Lower lobe of right lung (tissue), 2 donors: ENCODE measurements around the gene RALGAPA1. TPM values are rescaled to one million over a fixed set of nuclear protein-coding genes. Genes with fewer than 3 reads are reported as not detected.

Source experiments
- ATAC-seq, 2 donors: fragments of 200-7000 bp; cut with Tn5 transposase; one replicate each; pipeline ENCODE4 v1.9.1; 2020 to 2022; ENCODE audit warnings: mild to moderate bottlenecking in 2 of 2, moderate library complexity in 2 of 2
- DNase-seq: peaks from one replicate; pipeline ENCODE4 v3.0.0-alpha.2; 2020
- H3K27ac ChIP-seq: fragments of 200-600 bp; one replicate; pipeline ENCODE4 v1.8.0; 2022
- H3K27me3 ChIP-seq: fragments of 200-600 bp; one replicate; pipeline ENCODE4 v1.8.0; 2022; ENCODE audit warnings: low read depth
- H3K36me3 ChIP-seq: fragments of 200-600 bp; one replicate; pipeline ENCODE4 v1.8.0; 2022; ENCODE audit warnings: mild to moderate bottlenecking
- H3K4me1 ChIP-seq: fragments of 200-600 bp; one replicate; pipeline ENCODE4 v1.8.0; 2022
- H3K4me3 ChIP-seq: fragments of 200-600 bp; one replicate; pipeline ENCODE4 v1.8.0; 2022; ENCODE audit warnings: mild to moderate bottlenecking
- H3K9me3 ChIP-seq: fragments of 200-600 bp; one replicate; pipeline ENCODE4 v1.8.0; 2022
- CTCF ChIP-seq: fragments of 200-600 bp; IDR thresholded peaks from one replicate; pipeline ENCODE4 v1.8.0; 2022; ENCODE audit warnings: antibody characterized with exemption, mild to moderate bottlenecking
- intact Hi-C: fragments of 100-400 bp; cut with DNase I; formaldehyde crosslinking; loops from one replicate; pipeline ENCODE4 v1.11.0; 2022
- total RNA-seq: library from RNA; stranded (reverse); fragmentation: NEBNext Ultra II Directional; extraction: Animal tissue kit (Norgen Biotek cat#: 25700); gene quantifications from one replicate; pipeline ENCODE4 v1.2.1, GENCODE V29; 2021
- donor health status: DM: no; HTN: yes; CAD: no; lungs with severe emphysema.

The RALGAPA1 gene
- total RNA-seq, 1 donor from 2014 or later, result 64.9 TPM

- no peak for ATAC-seq
- no peak overlapping the region for H3K4me3 ChIP-seq
- H3K27me3 ChIP-seq, result no peaks in the 10 kb centered on the region
- H3K36me3 ChIP-seq, result peaks cover 87% of the 10 kb centered on the region
- intact Hi-C loops, result no loop called here
- no peak for DNase-seq
- TF ChIP-seq CTCF, result no peak
- H3K27ac ChIP-seq, result no peak overlapping the region
- H3K4me1 ChIP-seq, result no peaks in the 10 kb centered on the region
- H3K9me3 ChIP-seq, result no peaks in the 10 kb centered on the region
Measured at GRCh38 chr14:35752380-35752779, 56.7 kb downstream of the RALGAPA1 start.

DNA sequence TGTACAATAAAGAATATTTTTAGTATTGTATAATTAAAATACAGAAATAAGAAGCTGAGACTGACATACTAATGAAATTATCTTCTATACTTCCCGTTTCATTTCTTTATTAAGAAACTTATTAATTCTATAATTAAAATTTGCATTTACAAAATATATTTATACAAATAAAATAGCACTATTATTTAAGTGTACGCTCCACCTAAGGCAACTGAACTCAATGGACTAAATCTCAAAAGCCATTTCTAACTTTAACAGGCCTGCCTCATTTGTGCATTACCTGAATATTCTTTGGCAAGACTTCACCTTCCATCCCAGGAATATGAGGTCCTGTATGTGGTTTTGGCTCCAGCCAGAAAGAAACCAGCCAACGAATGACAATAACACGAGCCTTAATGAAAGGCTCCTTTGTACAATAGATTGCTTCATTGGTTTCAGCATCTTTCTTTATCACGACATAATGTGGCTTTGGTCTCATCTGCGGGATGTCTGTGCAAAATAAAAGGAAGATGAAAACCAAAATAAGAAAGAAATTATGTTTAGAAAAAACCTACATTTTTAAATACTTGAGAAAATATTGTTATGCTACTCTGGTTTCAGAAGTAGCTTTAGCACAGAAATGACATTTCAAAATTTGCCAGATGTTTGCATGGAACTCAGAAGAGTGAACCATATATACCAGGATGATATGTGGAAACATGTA is 58.7 kb downstream of the RALGAPA1 start:
- H3K4me1 ChIP-seq, result no peaks in the 10 kb centered on the region
- H3K36me3 ChIP-seq, result peaks cover 86% of the 10 kb centered on the region
- DNase-seq (no peak), ATAC-seq (no peak)
- H3K27me3 ChIP-seq, result no peaks in the 10 kb centered on the region
- H3K4me3 ChIP-seq, result no peak overlapping the region
- H3K9me3 ChIP-seq, result no peaks in the 10 kb centered on the region
- intact Hi-C loops, result no loop called here
- no peak for TF ChIP-seq CTCF
- no peak overlapping the region for H3K27ac ChIP-seq

GRCh38 chr14:35747379-35747778 is 61.7 kb downstream of the RALGAPA1 start:
- Histone ChIP-seq H3K27ac (no peak overlapping the region), H3K9me3 (no peaks in the 10 kb centered on the region), H3K4me1 (no peaks in the 10 kb centered on the region), H3K27me3 (no peaks in the 10 kb centered on the region), H3K4me3 (no peak overlapping the region), H3K36me3 (peaks cover 75% of the 10 kb centered on the region)
- DNase-seq (no peak), ATAC-seq (peak; percentile 62 to 70)
- no peak for TF ChIP-seq CTCF
- intact Hi-C loops, result no loop called here

DNA sequence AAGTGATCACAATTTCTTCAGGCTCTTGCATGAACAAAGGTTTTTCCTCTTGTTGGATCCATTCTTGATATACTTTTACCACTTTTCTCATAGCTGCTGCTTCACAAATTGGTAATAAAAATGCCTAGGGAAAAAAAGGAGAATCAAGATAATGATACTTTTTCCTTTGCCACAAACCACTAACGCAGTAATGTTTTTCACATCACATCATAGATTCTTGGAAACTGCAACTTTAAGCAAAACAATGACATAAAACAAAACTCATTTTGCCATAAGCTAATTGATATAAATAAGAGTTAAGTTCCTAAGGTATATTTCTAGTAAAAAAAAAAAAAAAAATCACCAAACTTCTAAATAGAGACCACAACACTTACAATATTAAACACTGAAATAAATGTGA is 66.7 kb downstream of the RALGAPA1 start:
- no peak for TF ChIP-seq CTCF
- no peak overlapping the region for H3K4me3 ChIP-seq
- H3K36me3 ChIP-seq, result peaks cover 59% of the 10 kb centered on the region
- no peak overlapping the region for H3K27ac ChIP-seq
- intact Hi-C loops, result no loop called here
- no peaks in the 10 kb centered on the region for H3K4me1 ChIP-seq
- H3K9me3 ChIP-seq, result no peaks in the 10 kb centered on the region
- no peak for DNase-seq
- no peak for ATAC-seq
- no peaks in the 10 kb centered on the region for H3K27me3 ChIP-seq

DNA sequence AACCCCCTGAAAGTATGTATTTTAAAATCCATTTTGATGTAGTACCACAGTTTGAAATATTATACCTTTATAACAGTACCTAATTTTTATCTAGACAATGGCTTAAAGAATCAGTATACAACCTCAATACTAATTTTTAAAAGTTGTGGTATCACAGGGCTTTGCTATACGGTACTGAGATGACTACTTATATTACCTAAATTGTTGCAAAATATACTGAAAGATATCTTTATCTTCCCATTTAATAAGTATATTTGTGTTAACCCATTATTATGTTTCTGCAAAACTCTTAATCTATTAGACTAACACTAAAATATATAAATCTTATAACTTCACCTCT is 67.1 kb downstream of the RALGAPA1 start:
- Histone ChIP-seq H3K36me3 (peaks cover 59% of the 10 kb centered on the region), H3K4me3 (no peak overlapping the region), H3K4me1 (no peaks in the 10 kb centered on the region), H3K27ac (no peak overlapping the region), H3K27me3 (no peaks in the 10 kb centered on the region), H3K9me3 (no peaks in the 10 kb centered on the region)
- intact Hi-C loops, result no loop called here
- no peak for TF ChIP-seq CTCF
- DNase-seq (no peak), ATAC-seq (no peak)
